ENCODE measurements around the gene IL11RA. TPM values are rescaled to one million over a fixed set of nuclear protein-coding genes. Genes with fewer than 3 reads are reported as not detected.
A peak's percentile ranks its signal among the peaks of the same experiment; 100 is the strongest.

Gene IL11RA
- total RNA-seq = 3.5 and 4.9 TPM in 2 replicates

DNA sequence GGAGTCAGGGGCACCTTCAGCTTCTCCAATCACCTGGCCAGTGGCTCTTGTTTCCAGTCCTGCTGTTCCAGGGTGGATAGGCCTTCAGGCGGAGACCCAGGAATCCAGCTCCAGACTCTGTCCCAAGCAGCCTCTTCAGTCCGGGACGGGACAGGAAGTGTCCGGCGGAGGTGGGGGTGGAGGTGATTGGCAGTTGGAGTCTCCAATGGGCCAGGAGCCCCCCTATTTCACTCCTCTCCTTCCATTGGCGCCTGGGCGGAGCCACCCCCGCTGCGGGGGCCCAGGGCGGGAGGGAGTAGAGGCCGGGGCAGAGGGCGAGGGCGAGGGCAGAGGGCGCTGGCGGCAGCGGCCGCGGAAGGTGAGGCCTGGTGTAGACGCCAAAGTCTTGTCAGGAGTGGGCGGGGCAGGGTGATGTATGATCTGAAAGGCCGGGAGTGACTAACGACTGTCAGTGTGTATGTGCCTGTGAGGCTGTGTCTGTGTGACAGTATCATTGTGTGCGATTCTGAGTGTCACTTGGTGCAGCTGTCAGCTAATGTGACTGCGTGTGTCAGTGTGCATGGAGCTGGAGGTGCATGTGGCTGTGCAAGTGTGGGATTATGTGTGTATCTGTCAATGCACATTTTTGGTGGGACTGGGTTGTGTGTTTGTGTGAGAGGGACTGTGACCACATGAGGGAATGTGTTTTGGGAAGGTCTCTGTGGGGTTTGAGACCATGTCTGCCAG, at the start of gene IL11RA:
TSS of gene IL11RA (plus strand) at position 310 of the 726 bp plus-strand sequence. CDS start 3,033 bp downstream, outside the sequence.
- peak; percentile 82 to 89 for DNase-seq (ENCODE audit: low read depth in 2 of 2)

DNA sequence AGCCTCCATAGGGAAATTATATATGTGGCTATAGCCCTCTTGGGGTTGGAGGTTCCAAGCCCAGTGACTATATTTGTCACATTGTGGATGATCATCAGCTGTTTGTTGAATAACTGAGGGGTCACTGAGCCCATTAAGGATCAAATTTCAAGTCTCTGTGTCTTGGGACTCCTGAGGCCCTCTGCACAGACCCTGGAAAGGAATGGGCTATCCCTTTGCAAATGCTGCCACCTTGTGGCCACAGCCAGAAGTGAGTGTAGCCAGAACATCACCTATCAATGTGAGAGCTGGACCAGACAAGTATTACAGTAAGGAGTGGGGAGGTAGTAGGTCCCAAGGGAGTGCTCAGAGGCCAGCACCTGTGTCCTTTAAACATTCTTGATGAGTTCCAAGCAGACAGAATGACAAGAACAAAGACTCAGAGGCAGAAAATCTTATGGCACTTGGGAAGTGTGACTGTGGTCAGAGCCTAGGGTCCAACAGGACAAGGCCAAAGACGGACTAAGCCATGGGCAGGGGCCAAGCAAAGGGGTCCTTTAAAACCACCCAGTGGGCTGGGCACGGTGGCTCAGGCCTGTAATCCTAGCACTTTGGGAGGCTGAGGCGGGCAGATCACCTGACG, 48.3 kb upstream of the IL11RA start:
- peak; percentile 39 to 73 for DNase-seq (ENCODE audit: low read depth in 2 of 2)

DNA sequence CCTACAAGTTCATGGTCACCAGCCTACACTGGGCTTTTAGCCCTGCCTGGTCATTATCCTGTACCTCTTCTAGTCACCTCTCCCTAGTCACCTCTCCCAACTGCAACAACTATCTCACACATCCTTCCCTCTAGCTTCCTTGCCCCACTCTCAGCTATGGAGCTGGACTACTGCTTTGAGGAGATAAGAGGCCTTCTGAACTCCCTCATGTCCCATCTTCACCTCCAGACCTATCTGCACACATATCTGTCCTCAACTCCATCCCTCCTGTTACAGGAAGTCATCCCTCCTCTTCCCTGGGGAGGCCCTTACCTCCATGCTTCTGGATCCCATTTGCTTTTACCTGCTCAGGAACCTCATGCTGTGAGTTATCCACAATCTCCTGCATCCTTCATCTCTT, 45.8 kb upstream of the IL11RA start:
- no peak for DNase-seq (ENCODE audit: low read depth in 2 of 2)

DNA sequence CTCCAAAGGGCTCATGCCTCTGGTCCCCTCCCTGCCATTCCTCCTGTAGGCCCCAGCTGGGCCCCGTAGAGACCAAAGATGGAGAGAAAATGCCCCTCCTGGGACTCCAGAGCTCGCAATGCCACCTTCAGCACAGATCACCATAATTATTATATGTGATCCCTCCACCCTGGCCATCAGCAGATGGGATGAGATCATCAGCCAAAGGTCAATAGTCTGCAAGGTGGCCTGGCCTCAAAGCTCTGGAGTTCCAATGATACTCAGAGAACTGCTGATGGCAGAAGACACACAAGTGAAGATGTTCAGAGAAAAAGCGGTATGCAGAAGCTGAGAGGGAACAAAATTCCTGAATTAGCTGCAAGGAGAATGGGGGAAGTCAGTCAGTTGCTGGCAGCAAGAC, 45.1 kb upstream of the IL11RA start:
- DNase-seq (ENCODE audit: low read depth in 2 of 2) = no peak

DNA sequence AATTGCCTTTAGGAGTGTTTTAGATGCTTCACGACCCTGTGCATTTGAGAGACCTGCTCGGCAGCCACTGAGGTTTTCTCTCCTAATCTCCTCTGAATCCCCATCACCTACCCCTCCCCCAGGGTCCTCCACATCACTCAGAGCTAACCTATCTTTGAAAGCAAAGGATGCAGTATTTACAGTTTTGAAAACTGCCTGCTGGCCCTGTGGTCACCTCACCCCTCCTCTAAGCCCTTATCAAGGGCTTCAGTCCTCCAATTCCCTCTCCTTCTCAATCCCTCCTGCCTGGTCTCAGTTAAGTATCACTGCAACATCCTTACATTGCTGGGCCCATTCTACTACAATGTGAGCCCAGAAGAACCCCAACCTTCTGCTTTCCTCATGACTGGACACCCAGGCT, 44.7 kb upstream of the IL11RA start:
- DNase-seq (ENCODE audit: low read depth in 2 of 2) = no peak

DNA sequence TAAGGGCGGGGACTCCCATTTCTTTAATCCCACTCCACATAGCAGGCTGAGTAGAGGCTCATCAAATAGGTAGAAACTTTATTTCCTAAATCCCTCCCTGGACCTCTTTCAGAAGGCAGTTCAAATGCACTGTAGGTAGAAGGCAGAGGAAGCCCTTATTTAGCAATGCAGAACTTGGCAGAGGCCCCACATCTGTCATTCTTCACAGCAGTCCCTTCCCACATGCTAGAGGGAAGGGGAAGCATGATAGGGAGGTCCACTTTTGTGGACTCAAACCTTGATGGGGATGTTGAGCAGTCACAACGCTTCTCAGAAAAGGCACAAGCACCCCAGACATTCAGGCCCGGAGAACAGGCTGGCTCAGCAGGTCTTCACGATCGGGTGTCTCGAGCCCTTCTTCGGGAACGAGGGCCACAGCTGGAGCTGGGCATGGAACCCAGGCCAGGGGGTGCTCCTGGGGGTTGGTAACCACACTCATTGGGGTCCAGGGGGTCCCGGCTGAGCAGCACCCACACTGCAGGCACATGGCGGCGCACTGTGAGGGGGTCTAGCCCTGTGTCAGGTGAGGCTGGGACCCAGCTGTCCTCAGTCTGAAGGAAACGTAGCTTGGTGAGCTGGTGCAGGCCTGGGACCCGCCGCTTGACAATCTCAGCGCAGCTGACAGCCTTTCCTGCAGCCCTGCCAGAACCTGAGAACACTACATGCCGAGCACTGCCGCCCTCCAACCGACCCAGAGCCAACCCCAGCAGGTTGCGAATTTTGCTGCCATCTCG, 41.4 kb upstream of the IL11RA start:
- no peak for DNase-seq (ENCODE audit: low read depth in 2 of 2)

DNA sequence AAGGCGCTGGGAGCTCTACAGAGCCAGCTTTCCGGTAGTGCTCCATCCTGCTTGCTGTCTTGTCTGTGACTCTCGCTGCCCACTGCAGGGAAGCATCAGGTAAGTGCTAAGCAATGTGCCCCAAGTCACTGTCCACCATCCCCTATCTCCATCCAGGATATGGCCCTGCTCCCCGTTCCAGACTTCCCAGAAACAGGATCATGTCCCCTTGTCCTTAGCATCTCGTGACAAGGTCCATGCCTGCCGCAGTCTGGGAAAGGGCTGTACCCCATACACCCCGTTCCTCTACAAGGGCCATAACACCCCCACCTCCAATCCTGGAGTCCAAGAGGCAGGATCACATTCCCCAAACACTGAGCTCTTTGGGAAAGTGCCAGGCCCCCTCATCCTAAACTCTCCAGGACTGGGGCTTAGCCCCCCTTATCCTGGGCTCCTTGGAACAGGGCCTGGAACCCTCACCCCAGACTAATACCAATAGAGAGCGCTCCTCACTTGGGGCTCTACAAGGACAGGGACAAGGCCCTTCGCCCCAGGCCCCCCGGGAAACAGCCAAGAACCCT, 40.7 kb upstream of the IL11RA start:
- DNase-seq (ENCODE audit: low read depth in 2 of 2) = no peak

DNA sequence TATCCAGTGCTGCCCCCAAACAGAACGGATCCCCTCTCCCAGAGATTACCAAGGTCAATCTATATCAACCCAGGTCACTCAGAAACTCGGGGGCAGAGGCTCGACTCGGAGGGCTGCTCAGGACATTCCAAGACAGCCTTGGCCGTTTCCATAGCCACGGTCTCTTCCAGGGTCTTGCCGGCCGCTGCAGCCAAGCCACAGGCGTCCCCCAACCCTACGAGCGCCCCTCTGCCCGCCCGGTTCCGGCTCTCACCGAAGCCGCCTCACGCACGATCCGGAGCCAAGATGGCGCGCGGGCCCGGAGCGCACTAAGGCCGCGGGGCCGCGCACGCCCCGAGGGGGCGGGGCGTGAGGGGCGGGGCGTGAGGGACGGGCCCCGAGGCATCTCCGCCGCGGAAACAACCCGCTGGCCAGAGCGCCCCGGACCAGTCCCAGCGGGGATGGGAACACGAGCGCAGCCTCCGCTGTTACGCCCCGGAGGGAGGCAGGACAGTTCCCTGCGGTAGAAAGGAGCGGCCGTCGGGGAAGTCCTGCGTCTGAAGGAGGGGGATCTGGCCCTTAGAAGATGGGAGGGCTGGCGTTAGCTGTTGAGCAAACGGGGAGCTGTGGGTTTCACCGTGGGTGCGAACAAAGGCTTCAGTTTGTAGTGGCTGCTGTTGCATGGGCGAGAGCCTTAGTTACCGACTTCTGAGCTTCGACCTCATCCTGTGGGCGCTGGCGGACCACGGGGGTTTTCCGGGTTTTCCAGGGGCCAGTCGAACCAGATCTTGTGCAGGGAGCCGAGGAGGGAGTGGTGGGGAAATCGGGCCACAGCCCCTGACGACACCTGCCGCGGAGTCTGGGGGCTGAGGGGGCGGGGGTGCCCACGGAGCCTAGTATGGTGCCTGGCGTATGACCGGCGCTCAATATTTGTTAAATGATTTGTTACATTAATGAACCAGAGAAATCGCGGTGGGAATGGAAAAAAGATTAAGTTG, 39.9 kb upstream of the IL11RA start, which contains the start of gene RPP25L:
TSS of gene RPP25L (minus strand) at position 287 of the 977 bp plus-strand sequence. CDS start 801 bp downstream, outside the sequence.
- DNase-seq (ENCODE audit: low read depth in 2 of 2) = peak in 1 of 2 donors; percentile 85

DNA sequence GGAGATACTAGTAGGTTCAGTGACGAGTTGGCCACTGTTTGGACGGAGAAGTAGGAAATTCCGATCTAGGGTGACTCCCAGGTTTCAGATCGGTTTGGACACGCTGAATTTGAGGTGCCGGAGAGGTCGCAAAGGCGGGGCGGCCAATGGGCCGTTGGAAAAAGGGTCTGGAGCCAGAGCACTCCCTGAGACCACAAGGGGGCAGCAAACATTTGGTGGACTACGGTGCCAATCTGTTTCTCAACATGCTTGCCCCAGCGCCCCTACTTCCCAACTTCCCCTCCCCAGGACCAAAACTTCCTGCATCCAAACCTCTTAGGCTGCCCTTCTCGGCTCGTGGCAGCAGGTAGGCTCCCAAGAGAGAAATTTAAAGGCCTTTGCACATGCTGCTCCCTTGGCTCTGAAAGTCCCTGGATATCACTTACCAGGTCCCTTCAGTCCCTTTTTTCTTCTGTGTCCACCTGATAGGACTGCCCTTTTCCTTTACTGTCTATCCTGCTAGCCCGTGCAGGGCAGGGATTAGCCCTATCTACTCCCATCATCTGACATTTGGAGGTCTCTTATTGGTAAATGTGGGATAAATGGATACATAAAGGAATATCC, 39.1 kb upstream of the IL11RA start:
- peak; percentile 54 to 81 for DNase-seq (ENCODE audit: low read depth in 2 of 2)

DNA sequence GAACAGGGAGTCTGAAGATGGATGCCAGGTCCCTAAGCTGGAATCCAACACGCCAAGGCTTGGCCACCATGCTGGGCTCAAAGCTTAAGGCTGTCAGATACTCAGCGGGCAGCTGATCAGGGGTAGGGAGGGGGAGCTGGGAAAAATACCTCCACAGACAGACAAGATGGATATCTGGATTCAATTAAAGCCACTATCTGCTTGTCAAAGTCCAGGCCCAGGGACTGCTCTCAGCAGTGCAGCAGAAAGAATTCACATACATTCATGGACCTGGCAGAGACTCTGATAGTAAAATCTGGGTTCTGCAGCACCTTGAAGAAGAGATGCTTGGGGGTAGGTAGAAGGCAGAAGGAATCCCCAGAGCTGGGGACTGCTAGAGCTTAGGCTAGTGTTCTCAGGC, 36.9 kb upstream of the IL11RA start:
- DNase-seq (ENCODE audit: low read depth in 2 of 2) = no peak

DNA sequence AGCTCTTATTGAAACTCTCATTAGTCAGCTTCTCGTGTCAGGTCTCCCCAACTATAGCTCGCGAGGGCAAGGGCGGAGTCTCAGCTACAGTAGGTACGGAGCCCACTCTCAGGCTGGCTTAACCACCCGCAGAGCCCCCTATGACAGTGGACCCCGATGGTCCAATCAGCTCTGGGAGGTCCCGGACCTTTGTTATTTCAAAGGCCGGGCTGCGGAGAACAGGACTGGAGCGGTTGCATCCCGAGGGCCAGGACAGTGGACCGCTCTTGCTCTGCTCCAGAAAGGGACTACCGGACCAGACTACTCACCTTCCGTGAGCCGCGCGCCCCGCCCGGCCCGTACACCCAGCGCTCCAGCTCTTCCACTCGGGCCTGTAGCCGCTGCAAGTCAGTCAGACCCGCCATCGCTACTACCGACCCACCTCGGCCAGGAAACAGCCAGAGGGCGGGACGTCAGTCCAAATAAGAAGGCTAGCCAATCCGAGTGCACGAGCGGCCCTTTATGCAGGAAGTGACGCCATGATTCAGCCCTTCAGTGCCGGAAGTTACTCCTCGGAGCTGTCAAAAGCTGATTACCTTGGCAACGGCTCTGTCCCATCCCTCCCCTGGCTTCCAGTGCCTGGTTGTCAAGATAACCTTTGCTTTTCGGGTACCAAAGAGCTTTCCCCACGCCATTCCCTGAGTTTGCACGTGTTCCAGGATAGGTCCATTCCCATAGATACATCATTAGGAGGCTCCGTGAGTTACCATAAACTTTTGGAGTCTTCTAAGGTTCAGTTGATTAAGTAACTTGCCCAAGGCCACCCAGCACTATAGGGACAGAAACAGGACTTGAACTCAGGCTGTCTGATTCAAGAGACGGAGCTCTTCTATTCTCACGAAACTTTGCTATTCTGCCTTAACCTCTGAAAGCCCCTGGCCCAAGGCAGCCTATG, 31.7 kb upstream of the IL11RA start, which contains the start of gene DCTN3:
TSS of gene DCTN3 (minus strand) at position 435 of the 934 bp plus-strand sequence. CDS start at position 404, 31 bp downstream.
- peak; percentile 91 to 95 for DNase-seq (ENCODE audit: low read depth in 2 of 2)

DNA sequence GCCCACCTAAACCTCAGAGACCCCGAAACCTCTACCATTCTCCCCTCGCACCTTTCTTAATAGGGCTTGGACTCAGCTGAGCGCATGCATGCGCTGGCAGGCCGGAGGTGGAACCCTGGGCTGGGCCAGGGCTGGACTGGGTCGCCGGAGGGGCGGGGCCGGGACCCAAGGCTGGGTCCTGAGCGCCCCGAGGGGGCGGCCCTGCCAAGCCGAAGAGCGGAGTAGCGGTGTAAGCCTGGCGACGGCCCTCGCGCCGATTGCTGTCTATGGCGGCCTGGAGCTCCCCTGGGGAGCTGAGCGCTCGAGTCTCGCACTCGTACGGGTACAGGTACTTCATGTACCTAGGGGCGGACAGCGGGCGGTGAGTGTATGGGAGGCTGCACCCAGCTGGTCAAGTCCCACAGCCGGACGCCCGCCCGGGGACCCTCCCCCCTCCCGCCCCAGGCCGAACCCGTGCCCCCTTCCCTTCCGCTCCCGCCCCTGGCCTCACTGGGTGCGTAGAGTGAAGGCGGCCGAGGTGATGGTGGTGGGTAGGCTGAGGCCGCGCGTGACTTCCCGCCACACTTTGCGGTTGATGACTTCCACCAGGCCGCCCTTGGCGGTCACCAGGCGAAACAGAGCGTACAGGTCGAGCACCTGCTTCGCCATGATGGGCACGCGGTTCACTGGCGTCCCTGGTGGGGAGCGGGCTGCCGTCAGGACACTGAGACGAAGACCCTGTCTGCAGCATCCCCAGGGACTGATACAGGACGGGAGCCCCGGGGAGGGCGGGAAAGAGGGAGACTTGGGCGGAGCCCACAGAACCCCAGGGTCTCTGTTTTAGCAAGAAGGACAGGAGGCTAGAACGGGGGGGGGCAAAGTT, 28.4 kb upstream of the IL11RA start:
- DNase-seq (ENCODE audit: low read depth in 2 of 2) = no peak

DNA sequence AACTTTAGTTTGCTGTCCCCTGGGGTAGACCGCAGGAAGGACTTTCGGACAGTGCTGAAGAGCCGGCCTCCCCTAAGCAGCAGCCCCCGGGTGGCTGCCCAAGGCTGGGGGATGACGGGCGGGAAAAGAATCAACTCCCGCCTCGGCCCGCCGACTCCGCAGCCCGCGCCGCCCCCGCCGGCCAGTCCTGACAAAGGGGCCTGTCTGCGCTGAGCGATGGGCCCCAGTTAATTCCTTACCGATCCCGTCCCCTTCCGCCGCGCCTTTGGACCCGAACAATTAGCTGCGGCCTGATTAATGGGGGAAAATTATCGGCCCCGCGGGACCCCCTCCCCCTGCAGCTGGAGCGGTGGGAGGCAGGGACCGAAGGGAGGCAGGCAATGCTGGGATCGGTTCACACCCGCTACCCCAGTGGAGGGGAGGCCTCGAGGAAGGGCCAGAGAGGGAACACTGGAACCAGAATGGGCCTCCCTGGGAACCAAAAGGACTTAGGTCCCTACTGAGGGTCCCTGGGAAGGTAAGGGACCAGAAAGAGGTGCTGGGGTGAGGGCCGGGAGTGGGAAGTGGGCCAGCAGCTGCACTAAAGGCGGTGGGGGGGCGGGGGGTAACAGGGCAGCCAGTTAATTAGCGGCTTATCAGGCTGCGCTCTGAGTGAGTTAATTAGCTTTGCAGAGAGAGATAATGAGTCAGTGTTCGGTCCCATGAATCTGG, 27.4 kb upstream of the IL11RA start:
- no peak for DNase-seq (ENCODE audit: low read depth in 2 of 2)

DNA sequence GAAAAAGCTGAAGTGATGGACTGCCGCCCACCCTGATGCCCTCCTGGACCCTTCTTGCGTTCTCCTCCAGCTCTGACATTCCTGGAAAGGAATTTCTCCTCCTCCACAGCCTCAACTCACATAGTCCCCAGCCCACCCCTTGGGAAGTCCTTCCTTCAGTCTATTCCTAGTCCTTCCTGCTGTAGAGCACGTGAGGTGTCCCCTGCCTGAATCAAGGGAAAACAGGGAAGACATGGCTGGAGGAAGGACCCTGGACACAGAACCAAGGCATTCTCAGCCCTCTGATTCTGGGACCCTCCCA, 26.8 kb upstream of the IL11RA start:
- DNase-seq (ENCODE audit: low read depth in 2 of 2) = no peak

DNA sequence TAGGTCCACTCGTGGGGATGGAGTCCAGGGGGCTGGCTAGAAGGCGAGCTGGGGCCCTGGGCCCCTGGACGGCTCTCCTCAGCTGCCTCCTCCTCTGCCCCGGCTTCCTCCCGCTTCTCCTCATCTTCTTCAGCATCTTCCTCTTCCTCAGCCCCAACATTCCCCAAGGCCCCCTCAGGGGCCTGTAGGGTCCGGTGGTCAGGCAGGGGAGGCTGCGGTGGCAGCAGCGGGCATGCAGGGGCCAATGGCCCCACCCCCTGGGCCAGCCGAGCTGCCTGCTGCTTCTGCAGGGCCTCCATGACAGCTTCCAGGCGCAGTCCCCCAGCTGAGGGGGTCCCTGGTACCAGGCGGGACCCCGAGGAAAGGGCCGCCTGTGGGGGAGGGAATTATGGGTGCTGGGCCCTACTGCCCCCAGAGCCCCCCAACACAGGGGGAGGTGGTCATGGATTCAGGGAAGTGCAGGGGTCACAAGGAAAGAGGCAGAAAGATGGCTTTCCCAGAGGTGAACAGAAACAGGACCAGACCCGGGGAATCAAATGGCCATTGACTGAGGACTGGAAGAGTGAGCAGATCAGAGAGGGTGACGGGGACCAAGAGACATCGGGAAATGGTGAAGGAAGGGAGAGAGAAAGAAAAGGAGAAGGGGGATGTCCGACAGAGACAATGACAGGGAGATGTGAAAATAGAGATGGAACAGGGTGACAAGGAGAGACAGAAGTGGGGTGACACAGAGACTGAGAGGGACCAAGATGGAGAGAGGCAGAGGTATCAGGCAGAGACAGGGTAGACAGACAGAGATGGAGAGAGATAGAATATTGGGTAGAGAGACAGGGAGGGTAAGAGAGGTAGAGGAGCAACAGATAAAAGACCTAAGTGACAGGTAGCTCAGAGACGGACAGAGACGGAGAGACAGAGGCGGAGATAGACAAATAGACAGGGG, 24.0 kb upstream of the IL11RA start:
- no peak for DNase-seq (ENCODE audit: low read depth in 2 of 2)

DNA sequence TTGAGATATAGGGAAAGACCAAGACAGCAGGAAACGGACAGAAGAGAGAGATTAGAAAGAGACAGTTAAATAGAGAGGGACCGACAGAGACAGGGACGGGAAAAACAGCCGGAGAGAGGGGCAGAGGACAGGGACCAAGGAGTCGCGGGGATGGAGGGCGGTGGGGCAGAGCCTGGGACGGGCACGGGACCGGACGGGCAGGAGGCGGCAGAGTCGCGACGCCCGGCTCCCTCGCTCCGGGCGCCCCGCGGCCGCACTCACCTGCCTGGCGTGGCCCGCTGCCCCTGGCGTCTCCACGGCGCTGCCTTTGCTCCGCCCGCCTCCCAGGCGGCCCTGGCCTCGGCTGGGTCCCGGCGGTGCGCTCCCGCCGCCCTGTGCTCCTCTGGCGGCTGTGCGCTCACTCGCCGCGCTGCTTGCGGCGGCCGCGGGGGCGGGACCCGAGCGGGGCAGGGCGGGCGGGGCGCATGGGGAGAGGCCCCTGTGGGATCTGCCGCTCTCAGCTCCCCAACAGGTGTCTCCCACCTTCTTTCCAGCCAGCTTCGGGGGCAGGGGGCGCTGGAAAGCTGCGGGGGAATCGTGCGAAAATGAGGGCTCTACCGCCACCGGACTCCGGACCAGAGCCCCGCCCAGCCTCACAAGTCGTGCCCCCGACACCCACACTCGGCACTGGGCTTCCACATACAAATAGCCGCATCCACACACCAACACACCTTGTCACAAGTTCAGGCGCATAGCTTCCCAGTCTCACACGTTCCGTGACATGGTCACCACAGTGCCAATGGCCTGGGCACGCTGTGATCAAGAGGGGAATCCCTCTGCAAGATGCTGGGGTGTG, 23.1 kb upstream of the IL11RA start, which contains the start of gene ARID3C:
TSS of gene ARID3C (minus strand) at position 411 of the 835 bp plus-strand sequence. CDS start 1,052 bp downstream, outside the sequence.
- peak in 1 of 2 donors; percentile 26 for DNase-seq (ENCODE audit: low read depth in 2 of 2)

Measured in dermis microvascular lymphatic vessel endothelial cell (primary cell).